ENCODE measurements around the gene COX4I1. TPM values are rescaled to one million over a fixed set of nuclear protein-coding genes. Genes with fewer than 3 reads are reported as not detected.

Gene COX4I1
- total RNA-seq, 1 experiment from 2014 or later, result 839 TPM

- ATAC-seq (no peak), DNase-seq (ENCODE audit: low read depth, low spot score) (no peak)
- CTCF ChIA-PET, result no interaction called here
- Histone ChIP-seq H3K27me3 (ENCODE audit: insufficient read depth, low read length) (no peaks in the 10 kb centered on the region), H3K4me1 (ENCODE audit: control insufficient read depth in 1 of 2, insufficient read depth in 2 of 2, low read length in 2 of 2) (peaks cover 5 to 11% of the 10 kb centered on the region in 2 experiments; a peak in 3 of 4 replicates), H4K20me1 (ENCODE audit: insufficient read depth) (0 out of 2 replicates have a peak, but pooled peaks cover 4% of the 10 kb centered on the region), H3K9ac (ENCODE audit: low read length) (no peak overlapping the region), H3K36me3 (ENCODE audit: control insufficient read depth in 1 of 2, insufficient read depth in 2 of 2, low read length in 2 of 2) (peaks cover 28 to 61% of the 10 kb centered on the region in 2 experiments; a peak in 3 of 4 replicates), H3K27ac (ENCODE audit: low read depth, low read length) (no peak overlapping the region), H3K4me3 (replicated peaks in 1 of 2; ENCODE audit: low read depth in 1 of 2, low read length in 2 of 2) (no peak overlapping the region), H2AFZ (ENCODE audit: low read depth, low read length, poor library complexity, severe bottlenecking) (no peak overlapping the region), H3K4me2 (ENCODE audit: low read length) (no peak overlapping the region), H3K79me2 (ENCODE audit: insufficient read depth, low read length) (peaks cover 99% of the 10 kb centered on the region), H3K9me2 (ENCODE audit: insufficient read depth) (no peaks in the 10 kb centered on the region), H3K9me3 (ENCODE audit: control insufficient read depth in 1 of 2, insufficient read depth in 1 of 2, low read depth in 1 of 2, low read length in 2 of 2) (no peaks in the 10 kb centered on the region)
- RAD21 ChIA-PET (ENCODE audit: low non-redundant PET in 1 of 2, low total read pairs in 2 of 2, uncharacterized antibody in 2 of 2, unreplicated experiment in 2 of 2), result no interaction called here
- no TSS peak for BruUV-seq (replicated peaks)
- intact Hi-C loops (cut with micrococcal nuclease), result no loop called here
- TF ChIP-seq REST (IDR thresholded peaks at IDR 0.05; ENCODE audit: low read depth) (no peak), EGR1 (IDR thresholded peaks at IDR 0.05; ENCODE audit: low read depth) (no peak), EZH2phosphoT487 (IDR thresholded peaks at IDR 0.05; ENCODE audit: borderline replicate concordance) (no peak), TCF7L2 (IDR thresholded peaks at IDR 0.05; ENCODE audit: borderline replicate concordance, extremely low read depth, insufficient read depth, insufficient read length) (no peak), POLR2A (IDR thresholded peaks at IDR 0.05; ENCODE audit: borderline replicate concordance, extremely low read depth, insufficient read depth, insufficient read length) (no peak), ATF3 (IDR thresholded peaks at IDR 0.05) (no peak), CBX3 (IDR thresholded peaks at IDR 0.05; ENCODE audit: low read depth) (no peak), SRF (IDR thresholded peaks at IDR 0.05; ENCODE audit: low read depth) (no peak), ZFX (IDR thresholded peaks at IDR 0.05) (no peak), MAX (IDR thresholded peaks at IDR 0.05) (no peak), RAD21 (IDR thresholded peaks at IDR 0.05; ENCODE audit: low read depth) (no peak), CEBPB (IDR thresholded peaks at IDR 0.05; ENCODE audit: low read depth) (no peak), CTCF (IDR thresholded peaks at IDR 0.05 in 2 of 3, conservative IDR thresholded peaks at IDR 0.05 in 1 of 3; ENCODE audit: borderline replicate concordance in 1 of 3, insufficient read depth in 1 of 3, low read depth in 2 of 3, low read length in 2 of 3) (no peak), ZBTB33 (IDR thresholded peaks at IDR 0.05; ENCODE audit: extremely low read depth, insufficient replicate concordance, low read length) (no peak), FOSL1 (IDR thresholded peaks at IDR 0.05; ENCODE audit: low read depth) (no peak), YY1 (IDR thresholded peaks at IDR 0.05; ENCODE audit: extremely low read depth, insufficient replicate concordance, low read depth, low read length) (no peak), SIN3A (IDR thresholded peaks at IDR 0.05; ENCODE audit: low read depth) (no peak), JUND (IDR thresholded peaks at IDR 0.05) (no peak)
- POLR2A ChIA-PET, result no interaction called here
Observed at GRCh38 chr16:85793662-85794298, 5.7 kb upstream of the COX4I1 start.

Data from HCT116 (cell line).